Nephron (organoid): ENCODE data around the gene ZNF672.

Source experiments
- H3K27ac Mint-ChIP-seq, 3 experiments: 2 replicates each; pipeline ENCODE4 v1.8.0; 2020; ENCODE audit warnings: mixed read lengths in 3 of 3, mild to moderate bottlenecking in 2 of 3, moderate library complexity in 1 of 3
- H3K27me3 Mint-ChIP-seq: 2 replicates; pipeline ENCODE4 v1.8.0; 2021; ENCODE audit warnings: low read depth, mild to moderate bottlenecking, moderate library complexity, mixed read lengths
- H3K36me3 Mint-ChIP-seq: 2 replicates; pipeline ENCODE4 v1.8.0; 2020; ENCODE audit warnings: low read depth, mixed read lengths
- H3K4me1 Mint-ChIP-seq: 2 replicates; pipeline ENCODE4 v1.8.0; 2020; ENCODE audit warnings: mixed read lengths
- H3K4me3 Mint-ChIP-seq, 3 experiments: 2 replicates each; pipeline ENCODE4 v1.8.0; 2020; ENCODE audit warnings: mild to moderate bottlenecking in 3 of 3, mixed read lengths in 3 of 3, moderate library complexity in 2 of 3
- H3K9me3 Mint-ChIP-seq: 2 replicates; pipeline ENCODE4 v1.8.0; 2020; ENCODE audit warnings: mixed read lengths
- TF ChIP-seq, protein P1 (sequence below), 3 experiments: fragments of 200-600 bp; sonication (generic); IDR thresholded peaks; one replicate each; pipeline ENCODE4 v1.5.0; 2021; ENCODE audit warnings: antibody characterized with exemption in 3 of 3; ENCODE audit not compliant: unreplicated experiment in 3 of 3

Gene ZNF672

DNA sequence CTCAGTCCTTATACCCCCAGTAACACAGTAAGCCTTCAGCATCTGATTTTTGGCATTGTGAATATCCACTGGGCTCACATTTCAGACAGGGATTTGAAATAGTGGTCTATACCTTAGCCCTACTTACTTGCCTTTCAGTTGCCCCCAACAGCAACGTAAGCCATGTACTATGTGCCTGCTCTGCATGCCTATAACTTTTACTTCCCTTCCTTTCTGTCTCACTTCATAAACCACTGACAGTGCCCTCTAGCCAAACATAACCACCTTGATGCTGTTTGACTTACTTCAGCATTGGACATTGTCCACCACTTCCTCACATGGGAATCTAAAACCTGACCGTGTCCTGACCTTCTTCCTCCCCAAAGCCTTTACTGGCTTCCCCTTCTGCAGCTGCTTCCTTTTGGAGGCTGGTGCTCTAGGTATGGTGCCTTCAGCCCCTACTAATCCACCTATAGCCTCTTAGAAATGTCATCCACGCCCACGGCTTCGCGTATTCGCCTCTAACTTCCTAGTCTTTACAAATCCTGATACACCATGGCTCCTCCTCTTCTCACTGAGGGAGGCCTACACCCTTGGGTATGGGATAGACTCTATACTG is 3.6 kb upstream of the ZNF672 start:
- H3K9me3 Mint-ChIP-seq, result no peaks in the 10 kb centered on the region
- TF ChIP-seq, protein P1, sequence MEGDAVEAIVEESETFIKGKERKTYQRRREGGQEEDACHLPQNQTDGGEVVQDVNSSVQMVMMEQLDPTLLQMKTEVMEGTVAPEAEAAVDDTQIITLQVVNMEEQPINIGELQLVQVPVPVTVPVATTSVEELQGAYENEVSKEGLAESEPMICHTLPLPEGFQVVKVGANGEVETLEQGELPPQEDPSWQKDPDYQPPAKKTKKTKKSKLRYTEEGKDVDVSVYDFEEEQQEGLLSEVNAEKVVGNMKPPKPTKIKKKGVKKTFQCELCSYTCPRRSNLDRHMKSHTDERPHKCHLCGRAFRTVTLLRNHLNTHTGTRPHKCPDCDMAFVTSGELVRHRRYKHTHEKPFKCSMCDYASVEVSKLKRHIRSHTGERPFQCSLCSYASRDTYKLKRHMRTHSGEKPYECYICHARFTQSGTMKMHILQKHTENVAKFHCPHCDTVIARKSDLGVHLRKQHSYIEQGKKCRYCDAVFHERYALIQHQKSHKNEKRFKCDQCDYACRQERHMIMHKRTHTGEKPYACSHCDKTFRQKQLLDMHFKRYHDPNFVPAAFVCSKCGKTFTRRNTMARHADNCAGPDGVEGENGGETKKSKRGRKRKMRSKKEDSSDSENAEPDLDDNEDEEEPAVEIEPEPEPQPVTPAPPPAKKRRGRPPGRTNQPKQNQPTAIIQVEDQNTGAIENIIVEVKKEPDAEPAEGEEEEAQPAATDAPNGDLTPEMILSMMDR (IDR thresholded peaks at IDR 0.05; ENCODE audit: unreplicated experiment in 3 of 3), result no peak
- no peak overlapping the region for H3K4me3 Mint-ChIP-seq
- H3K27ac Mint-ChIP-seq, result no peak overlapping the region
- H3K4me1 Mint-ChIP-seq, result no peaks in the 10 kb centered on the region
- peaks cover 10% of the 10 kb centered on the region for H3K27me3 Mint-ChIP-seq
- H3K36me3 Mint-ChIP-seq, result no peaks in the 10 kb centered on the region

DNA sequence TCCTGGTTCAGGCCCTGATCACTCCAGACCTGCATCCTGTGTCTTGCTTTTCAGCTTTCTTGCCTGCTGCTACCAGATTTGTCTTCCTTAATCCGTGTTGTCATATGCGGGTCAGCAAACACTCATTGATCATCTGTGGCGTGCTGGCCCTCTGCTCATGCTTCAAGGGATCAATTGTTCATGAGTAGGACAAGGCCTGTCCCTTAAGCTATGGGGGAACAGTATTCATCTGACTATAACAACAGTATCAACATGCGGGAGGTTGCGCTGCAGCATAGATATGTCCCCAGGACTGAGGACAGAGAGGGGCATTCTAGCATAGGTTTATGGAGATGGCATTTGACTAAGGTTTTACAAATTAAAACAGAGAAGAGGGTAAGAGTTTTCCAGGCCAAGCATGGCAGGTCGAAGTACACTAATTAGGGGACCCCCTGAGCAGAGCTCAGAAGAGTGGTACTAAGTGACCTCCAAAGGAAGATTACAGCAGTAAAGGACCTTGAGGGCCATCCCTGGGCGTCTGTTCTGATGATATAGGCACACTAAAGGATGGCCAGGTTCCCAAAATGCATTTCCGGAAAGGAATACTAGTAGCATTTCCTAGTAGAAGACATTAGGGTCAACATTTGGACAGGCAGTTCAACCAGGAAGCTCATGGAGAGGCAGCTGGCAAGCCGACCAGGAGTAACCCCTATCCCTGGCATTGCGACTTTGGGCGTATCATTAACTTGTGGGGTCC is 811 bp upstream of the ZNF672 start:
- Mint-ChIP-seq H3K4me3 (no peak overlapping the region), H3K27me3 (peaks cover 4% of the 10 kb centered on the region), H3K36me3 (no peaks in the 10 kb centered on the region), H3K27ac (no peak overlapping the region), H3K4me1 (peaks cover 11% of the 10 kb centered on the region), H3K9me3 (no peaks in the 10 kb centered on the region)
- TF ChIP-seq, protein P1 (IDR thresholded peaks at IDR 0.05; ENCODE audit: unreplicated experiment in 3 of 3), result no peak

DNA sequence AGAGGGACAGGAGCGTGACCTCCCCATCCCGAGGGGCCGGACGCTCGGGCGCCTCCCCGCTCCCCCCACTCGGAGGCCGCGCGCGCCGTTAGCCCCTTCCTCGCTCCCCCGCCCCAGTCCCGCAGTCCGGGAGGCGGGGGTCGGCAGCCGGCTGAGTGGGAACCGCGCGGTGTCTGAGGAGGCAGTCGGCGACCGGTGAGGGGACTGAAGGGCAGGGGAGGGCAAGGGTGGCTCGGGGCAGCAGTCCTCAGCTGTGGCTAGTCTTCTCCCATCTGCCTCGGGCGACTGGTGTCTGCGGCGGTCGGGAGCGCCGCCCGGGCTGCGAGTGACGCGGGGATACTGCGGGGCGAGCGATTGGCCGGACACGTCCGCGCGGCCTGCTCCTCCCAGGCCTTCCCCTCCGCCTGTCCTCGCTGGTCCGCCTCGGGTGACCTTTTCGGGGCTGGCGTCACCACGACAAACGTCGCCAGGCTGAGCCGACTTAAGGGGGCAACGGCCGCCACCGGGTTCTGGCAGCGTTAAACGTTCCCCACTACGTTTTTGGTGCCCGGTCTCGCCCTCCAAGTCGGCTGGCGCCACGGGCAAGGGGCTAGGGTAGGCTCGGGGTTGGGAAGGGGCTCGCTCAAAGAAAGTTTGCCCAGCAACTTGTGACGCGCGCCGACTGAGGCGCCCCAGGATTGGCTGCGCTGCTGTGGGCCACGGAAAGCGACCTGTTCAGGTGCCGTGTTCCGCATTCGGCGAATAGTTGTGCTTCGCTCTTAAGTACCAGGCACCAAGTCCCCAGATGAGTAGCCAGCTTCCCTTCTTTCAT is 538 bp downstream of the ZNF672 start:
- Mint-ChIP-seq H3K4me1 (peaks cover 14% of the 10 kb centered on the region), H3K27me3 (no peaks in the 10 kb centered on the region), H3K4me3 (no peak overlapping the region), H3K36me3 (no peaks in the 10 kb centered on the region), H3K9me3 (no peaks in the 10 kb centered on the region), H3K27ac (peak overlapping the region in 2 of 3 experiments; percentile 96 to 97)
- TF ChIP-seq, protein P1 (IDR thresholded peaks at IDR 0.05; ENCODE audit: unreplicated experiment in 3 of 3), result no peak

DNA sequence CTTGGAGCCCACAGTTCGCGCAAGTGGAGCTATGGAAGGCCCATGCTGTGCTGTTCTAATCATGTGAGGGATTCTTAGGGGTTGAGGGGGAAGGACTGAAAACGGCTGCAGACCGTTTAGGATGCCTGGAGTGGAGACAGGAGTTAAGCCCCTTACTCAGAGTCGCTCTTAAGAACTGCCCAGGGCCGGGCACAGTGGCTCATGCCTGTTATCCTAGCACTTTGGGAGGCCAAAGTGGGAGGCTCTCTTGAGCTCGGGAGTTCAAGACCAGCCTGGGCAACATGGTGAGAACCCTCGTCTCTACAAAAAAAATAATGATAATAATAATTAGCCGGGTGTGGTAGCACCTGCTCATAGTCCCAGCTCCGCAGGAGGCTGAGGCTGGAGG is 1.1 kb downstream of the ZNF672 start:
- no peaks in the 10 kb centered on the region for H3K27me3 Mint-ChIP-seq
- peaks cover 14% of the 10 kb centered on the region for H3K4me1 Mint-ChIP-seq
- TF ChIP-seq, protein P1 (IDR thresholded peaks at IDR 0.05; ENCODE audit: unreplicated experiment in 3 of 3), result no peak
- H3K9me3 Mint-ChIP-seq, result no peaks in the 10 kb centered on the region
- H3K4me3 Mint-ChIP-seq, result no peak overlapping the region
- no peaks in the 10 kb centered on the region for H3K36me3 Mint-ChIP-seq
- H3K27ac Mint-ChIP-seq, result peak overlapping the region in 2 of 3 experiments; percentile 96 to 97

DNA sequence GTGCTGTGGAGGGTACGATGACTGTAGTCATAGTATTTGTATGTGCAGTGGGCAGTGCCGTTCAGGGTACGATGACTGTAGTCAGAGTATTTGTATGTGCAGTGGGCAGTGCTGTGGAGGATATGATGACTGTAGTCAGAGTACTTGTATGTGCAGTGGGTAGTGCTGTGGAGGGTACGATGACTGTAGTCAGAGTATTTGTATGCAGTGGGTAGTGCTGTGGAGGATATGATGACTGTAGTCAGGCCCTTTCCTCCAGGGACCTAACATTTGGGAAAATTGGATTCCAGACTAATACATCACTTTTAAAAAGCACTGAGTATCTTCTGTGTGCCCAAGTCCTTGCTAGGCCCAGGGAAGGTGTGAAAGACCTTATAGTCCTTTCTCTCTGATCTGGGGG is 2.9 kb downstream of the ZNF672 start:
- peak overlapping the region; percentile 56 to 85 (median 68) for H3K4me3 Mint-ChIP-seq
- H3K9me3 Mint-ChIP-seq, result no peaks in the 10 kb centered on the region
- H3K4me1 Mint-ChIP-seq, result peaks cover 14% of the 10 kb centered on the region
- TF ChIP-seq, protein P1 (IDR thresholded peaks at IDR 0.05; ENCODE audit: unreplicated experiment in 3 of 3), result no peak
- H3K27me3 Mint-ChIP-seq, result no peaks in the 10 kb centered on the region
- peak overlapping the region; percentile 19 to 68 (median 39) for H3K27ac Mint-ChIP-seq
- H3K36me3 Mint-ChIP-seq, result peaks cover 8% of the 10 kb centered on the region
